HG02840 (cell line): ENCODE measurements around the gene PFKM.

ENCODE experiments used
- ATAC-seq: cut with Tn5 transposase; IDR thresholded peaks from one replicate; pipeline ENCODE4 v1.9.1; 2021; ENCODE audit warnings: mild to moderate bottlenecking, moderate library complexity, moderate number of reproducible peaks; ENCODE audit not compliant: unreplicated experiment, low FRiP score

The PFKM gene

GRCh38 chr12:48119078-48119833 is at the start of gene PFKM:
Gene PFKM (plus strand): TSS chr12:48119364. CDS start chr12:48122775, 3,411 bp downstream.
- peak; percentile 97 for ATAC-seq

DNA sequence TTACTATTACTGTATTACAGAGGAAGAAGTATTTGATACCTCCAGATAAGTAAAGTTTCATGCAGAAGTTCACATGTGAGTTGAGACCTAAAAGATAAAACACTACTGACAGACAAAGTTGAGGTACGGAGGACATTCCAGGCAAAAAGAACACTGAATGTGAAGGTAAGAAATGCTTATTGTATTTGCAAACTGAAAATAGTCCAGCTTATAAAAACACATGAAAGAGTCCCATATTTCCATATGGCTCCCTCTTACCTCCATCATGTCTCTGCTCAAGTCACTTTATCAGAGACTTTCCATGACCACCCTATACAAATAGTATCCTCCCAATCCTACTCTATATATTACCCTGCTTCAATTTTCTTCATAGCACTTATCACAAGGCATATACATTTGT is 49.1 kb upstream of the PFKM start:
- no peak for ATAC-seq

DNA sequence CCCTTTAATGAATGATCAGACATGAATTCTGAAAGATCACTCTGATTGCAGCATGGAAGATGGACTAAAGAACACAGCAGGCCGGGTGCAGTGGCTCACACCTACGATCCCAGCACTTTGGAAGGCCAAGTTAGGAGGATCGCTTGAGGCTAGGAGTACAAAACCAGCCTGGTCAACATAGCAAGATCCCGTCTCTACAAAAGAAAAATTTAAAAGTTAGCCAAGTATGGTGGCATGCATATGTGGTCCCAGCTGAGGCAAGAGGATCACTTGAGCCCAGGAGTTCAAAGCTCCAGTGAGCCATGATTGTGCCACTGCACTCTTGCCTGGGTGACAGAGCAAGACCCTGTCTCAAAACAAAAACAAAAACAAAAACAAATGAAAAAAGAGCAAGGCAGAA is 48.4 kb upstream of the PFKM start:
- no peak for ATAC-seq

DNA sequence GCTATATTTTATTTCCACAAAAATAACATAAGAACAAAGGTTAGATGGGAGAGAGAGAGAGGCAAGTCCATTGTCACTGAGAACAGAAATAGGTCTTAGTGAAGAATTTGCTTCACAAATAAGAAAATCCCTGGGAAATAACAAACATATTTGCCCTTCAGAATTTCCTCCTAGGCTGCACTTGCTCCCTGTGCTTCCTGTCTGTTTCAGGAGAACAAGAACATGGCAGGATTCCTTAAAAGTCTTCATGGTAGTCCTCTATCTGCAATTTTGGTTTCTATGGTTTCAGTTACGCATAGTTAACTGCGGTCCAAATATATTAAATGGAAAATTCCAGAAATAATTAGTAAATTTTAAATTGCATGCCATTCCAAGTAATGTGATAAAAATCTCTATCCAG is 47.4 kb upstream of the PFKM start:
- ATAC-seq: no peak

GRCh38 chr12:48072266-48072665 is 46.9 kb upstream of the PFKM start:
- no peak for ATAC-seq

GRCh38 chr12:48074266-48074665 is 44.9 kb upstream of the PFKM start:
- ATAC-seq: no peak

DNA sequence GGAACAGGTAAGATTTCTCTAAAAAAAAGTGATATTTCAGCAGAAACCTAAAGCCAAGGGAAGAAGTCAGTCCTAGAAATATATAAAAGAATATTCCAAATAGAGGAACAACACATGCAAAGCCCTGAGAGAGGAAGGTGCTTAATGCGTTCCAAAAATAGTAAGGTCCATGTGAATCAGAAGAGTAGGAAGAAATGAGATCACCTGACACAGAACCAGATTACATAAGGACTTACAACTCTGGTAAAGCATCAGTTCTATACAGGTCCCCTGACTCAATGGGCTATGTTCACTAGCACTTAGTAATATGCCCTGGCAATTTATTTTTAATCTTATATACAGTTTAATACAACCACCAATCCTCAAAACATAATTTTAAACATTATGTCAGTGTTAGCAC is 43.3 kb upstream of the PFKM start:
- ATAC-seq: no peak

DNA sequence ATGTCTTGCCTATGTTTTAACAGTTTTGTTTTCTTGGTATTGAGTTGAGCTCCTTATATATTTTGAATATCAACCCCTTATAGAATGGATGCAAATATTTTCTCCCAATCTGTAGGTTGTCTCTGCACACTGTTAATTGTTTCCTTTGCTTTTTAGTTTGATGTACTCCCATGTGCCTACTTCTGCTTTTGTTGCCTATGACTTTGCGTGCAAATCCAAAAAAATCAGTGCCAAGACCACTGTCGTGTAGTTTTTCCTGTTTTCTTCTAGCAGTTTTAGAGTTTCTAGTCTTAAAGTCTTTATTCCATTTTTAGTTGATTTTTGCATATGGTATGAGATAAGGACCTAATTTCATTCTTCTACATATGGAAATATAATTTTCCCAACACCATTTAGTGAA is 42.1 kb upstream of the PFKM start:
- no peak for ATAC-seq

GRCh38 chr12:48078901-48079300 is 40.3 kb upstream of the PFKM start:
- no peak for ATAC-seq

DNA sequence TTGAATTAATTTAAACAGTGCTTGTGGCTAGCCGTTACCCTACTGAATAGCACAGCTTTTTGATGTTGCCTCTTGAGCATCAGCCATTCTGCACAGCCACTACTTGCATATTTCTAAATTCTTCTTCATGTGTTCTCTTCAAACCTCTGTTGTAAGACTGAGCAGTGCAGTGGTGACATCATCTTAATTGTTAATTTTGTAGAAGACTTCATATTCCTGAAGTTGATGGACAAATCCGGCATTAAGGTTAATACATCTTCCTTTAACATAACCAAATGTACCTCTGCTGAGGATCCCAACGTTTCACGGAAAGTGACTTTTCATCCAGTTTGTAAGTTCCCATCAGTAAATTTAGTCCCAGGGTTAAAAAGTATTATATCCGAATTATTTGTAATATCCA is 38.9 kb upstream of the PFKM start:
- ATAC-seq: no peak

DNA sequence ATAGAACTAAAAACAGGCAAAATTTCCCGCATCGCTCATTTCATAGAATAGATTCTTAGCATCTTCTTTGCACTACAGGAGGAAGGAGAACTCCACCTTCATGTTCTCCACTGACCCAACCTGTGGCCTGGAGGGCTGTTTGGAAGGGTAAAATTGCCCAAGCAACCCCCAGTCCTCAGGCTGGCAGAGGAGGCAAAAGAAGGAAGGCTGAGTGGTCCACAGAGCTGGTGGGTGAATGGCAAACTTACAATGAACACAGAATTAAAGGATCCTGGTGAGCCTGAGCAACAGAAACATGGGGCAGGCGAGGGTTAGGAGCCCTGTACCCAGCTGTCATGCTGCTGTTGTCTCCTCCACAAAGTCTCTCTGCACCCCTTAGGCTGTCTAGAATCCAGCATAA is 38.3 kb upstream of the PFKM start:
- no peak for ATAC-seq

DNA sequence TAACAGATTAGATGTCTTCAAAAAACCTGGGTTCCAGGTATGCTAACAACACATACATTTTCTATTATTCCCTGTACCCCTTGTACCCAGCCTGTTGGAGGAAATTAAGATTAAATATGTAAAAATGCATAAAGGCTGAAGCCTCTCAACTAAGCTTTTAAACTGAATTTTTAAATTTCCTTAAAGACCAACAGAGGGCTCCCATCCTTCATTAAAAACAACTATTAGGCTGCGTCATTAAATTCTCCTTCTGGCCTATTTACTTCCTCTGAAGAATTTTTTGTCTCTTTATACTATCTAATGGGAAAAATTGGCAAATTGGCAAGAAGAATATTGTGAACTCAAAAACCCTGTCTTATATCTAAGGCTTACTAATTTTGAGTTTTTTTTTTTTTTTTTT is 35.1 kb upstream of the PFKM start:
- ATAC-seq: no peak

GRCh38 chr12:48084841-48085460 is 34.2 kb upstream of the PFKM start:
- ATAC-seq: no peak

DNA sequence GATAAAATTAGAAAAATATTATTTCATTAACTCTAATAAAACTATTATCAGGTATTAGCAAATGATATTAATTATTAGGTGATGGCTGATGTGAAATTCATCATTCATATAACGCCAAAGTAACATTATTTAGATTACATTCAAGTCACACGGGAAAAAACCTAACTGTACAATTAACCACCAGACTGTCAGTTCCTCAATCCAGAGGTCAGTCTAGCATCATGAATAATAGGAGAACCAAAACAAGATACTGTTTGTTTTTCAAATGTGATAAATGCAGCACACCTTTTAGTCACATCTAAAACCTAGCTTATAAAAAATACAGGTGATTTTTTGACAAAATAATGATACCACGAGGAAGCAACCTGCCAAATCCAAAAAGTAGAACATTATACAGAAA is 32.8 kb upstream of the PFKM start:
- ATAC-seq: no peak

DNA sequence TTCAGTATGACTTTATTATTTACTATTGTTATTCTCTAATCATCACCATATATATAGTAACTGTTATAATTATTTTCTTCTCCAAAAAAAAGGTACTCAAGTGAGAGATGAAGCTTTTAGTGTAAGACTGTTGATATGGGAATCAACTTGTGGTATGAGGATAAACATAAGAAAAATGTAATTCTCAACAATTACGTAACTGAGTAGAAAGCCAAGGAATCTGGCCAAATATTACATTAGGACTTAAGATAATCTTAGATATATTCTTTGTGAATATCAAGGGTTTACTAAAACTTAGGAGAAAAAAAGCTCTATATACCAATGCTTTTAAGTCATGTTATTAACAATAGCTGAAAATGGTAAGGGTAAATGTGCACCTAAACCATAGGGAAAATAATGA is 26.6 kb upstream of the PFKM start:
- no peak for ATAC-seq

DNA sequence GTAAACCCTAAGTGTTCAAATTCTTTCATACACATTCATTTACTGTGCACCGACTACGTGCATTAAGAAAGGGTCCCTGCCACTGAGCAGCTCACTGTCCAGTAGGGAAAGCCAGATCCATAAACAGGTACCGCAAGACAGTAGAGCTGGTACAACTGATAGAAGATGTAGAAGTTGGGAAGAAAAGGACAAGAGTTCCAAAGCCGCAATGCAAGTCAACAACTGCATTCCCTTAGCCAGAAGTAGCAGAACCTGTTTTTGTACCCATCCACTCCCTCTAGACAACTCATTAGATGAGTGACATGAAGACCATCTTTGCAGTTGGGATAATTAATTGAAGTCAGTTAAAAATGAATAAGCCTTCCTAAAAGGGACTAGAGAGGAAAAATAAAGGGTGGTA is 14.6 kb upstream of the PFKM start:
- ATAC-seq: no peak

DNA sequence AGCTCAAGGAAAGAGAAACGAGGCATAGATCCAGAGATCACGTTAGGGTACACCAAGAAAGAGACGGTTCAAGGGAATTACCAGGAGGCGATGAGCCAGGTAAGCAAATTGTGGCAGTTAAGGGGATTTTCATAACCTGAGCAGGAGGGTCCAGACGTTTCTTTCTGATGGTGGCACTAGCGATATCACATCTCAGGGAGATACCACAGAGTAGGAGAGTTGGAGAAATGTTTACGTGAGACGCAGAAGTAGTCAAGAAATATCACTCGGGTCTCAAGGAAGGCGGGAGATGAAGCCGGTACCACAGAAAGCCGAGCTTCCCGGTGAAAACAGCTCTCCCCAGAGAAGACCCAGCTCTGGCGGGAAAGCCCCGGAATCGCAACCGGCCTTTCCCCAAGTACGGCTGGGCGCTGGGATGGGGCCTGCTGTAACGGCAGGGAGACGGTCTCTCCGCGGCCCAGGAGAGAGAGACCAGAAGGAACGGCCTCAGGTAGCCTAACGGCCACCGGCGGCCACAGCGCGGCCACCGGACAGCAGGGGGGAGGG is 13.8 kb upstream of the PFKM start:
- peak; percentile 33 for ATAC-seq

DNA sequence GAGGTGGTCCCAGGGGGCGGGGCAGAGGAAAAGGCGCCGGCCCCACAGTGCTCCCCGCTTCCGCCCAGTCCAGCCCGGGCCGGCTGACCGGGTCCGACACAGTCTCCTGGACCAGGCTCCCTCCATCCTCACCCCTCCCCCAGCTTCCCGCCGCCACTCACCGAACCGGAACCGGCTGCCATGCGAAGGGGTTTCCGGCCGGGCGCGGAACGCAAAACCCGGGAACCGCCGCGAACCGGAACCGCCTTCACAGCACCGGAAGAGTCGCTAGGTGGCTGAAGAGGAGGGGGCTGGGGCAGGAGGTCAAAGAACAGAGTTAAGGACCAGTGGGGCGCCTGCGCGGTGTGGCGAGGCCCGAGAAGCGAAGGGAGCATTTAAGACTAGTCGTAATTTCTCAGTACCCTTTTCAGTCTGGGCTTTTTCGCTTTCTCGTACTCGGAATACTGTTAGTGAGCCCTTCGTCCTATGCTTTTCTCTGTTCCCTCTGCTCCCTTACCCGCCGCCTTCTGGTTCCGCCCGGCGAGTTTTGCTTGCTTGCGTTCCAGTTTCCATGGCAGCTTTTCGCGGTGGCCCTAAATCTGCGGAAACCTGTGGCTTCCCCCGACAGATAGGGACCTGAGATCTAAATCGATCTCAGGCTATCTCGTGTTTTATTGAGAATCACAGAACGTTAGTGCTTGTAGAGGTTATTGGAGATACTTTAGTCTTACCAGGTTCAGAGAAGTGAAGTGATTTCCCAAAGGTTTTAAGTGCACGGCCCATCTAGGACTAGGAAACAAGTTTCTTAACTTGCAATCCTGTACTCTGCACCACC is 13.1 kb upstream of the PFKM start, which contains the start of gene SENP1:
TSS of gene SENP1 (minus strand) at position 213 of the 814 bp plus-strand sequence. CDS start 4,607 bp downstream, outside the sequence.
- ATAC-seq: peak; percentile 74

DNA sequence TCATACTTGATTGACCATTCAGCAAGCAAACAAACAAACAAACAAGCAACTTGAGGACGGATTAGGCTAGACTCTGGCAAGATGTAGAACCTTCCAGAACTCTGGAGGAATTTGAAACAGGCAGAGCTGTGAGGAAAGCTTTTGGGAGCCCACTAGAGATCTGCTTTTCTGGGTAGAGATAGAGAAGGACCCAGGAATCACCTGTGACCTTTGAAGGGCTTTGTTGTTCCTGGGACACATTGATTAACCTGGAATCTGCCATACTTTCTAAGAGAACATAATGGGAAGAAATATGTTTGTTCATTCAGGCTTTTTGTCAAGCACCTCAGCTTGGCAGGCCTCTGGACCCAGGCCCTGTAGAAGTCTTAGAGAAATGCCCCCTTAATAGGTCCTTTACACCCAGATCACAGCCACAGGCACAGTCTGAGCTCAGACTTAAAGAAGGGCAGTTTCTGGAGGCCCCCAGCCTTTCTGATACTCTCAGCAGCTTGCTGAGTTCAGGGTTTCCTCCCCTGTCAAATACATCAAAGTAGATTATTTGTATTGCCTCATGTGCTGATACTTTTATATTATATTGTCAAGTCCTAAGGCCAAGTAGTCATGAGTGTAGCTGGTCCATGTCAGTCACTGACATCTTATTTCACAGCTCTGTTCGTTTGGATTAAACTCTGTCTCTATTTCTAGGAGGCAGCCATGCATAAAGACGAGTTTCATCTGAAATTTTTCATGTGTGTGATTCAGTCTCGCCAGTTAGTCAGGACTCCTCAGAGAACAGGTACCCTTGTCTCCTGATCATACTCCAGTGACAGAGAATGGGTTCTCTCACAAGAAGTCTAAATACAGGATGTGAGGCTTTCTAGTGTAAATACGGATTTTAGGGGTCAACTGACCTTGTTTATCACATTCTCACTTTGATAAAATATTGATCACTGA is 12.2 kb upstream of the PFKM start:
- no peak for ATAC-seq

DNA sequence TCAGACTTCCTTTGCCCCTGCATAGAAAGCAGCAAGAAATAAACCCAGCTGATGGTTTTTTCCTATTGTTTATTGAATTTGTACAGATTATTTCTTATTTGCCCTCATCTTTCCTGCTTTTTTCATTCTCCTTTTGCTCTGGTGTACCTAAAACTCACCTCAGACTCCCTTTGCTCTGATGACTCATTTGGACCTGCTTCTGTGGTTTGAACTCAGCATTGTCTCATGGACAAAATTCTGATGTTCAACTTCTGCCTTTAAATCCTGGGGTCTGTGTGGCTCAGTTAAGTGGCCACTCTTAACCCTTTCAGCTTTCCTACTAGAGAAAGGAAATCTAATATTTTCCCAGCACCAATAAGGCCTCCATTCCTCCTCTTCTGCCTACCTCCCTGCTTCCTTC is 9.7 kb upstream of the PFKM start:
- ATAC-seq: no peak
